GM12891 (cell line): ENCODE measurements around the gene MAP2K5.
"Not testable (repeated sequence)": the region's sequence is repeated elsewhere in the genome, so short reads cannot be mapped to it uniquely, and the experiment has no call there.

Experiments
- DNase-seq: peaks from one replicate; pipeline ENCODE4 v3.0.0; 2011; ENCODE audit warnings: low spot score; ENCODE audit not compliant: insufficient read length
- FAIRE-seq: peaks from 2 replicates; lab custom pipeline; 2011; peaks lifted over from hg19 to GRCh38; lab: Jason Lieb, UNC
- PAX5 ChIP-seq: IDR thresholded peaks from 2 replicates; pipeline ENCODE4 v1.6.1; 2011; ENCODE audit warnings: low read length, moderate library complexity, mild to moderate bottlenecking; ENCODE audit not compliant: insufficient read depth, severe bottlenecking
- POLR2A ChIP-seq: IDR thresholded peaks from 2 replicates; pipeline ENCODE4 v1.6.1; 2011; ENCODE audit warnings: low read depth, low read length, control low read depth
- POLR2AphosphoS5 ChIP-seq: IDR thresholded peaks from 2 replicates; pipeline ENCODE4 v1.6.1; 2011; ENCODE audit warnings: low read depth, low read length, control low read depth
- POU2F2 ChIP-seq: IDR thresholded peaks from 2 replicates; pipeline ENCODE4 v1.6.1; 2011; ENCODE audit warnings: low read depth, mild to moderate bottlenecking, control low read depth, low read length, moderate library complexity
- SPI1 ChIP-seq: IDR thresholded peaks from 2 replicates; pipeline ENCODE4 v1.6.1; 2011; ENCODE audit warnings: low read depth, low read length, control low read depth
- TAF1 ChIP-seq: IDR thresholded peaks from 2 replicates; pipeline ENCODE4 v1.6.1; 2011; ENCODE audit warnings: low read depth, low read length, control low read depth

Gene MAP2K5

GRCh38 chr15:67607329-67607728 is 64.8 kb downstream of the MAP2K5 start:
- no peak for FAIRE-seq
- no peak for TF ChIP-seq SPI1
- no peak for TF ChIP-seq POLR2A
- TF ChIP-seq PAX5: no peak
- no peak for TF ChIP-seq TAF1
- TF ChIP-seq POLR2AphosphoS5: no peak
- no peak for TF ChIP-seq POU2F2

GRCh38 chr15:67607959-67608637 is 65.6 kb downstream of the MAP2K5 start:
- TF ChIP-seq POLR2AphosphoS5 (no peak), TAF1 (no peak), POLR2A (no peak), SPI1 (no peak), PAX5 (no peak), POU2F2 (no peak)
- DNase-seq (no peak), FAIRE-seq (no peak)

More at GRCh38 chr15:67607329-67607728, 64.8 kb downstream of the MAP2K5 start:
- DNase-seq: no peak

GRCh38 chr15:67608638-67608959 is 66.1 kb downstream of the MAP2K5 start:
- no peak for DNase-seq
- no peak for FAIRE-seq
- TF ChIP-seq SPI1: no peak
- no peak for TF ChIP-seq TAF1
- TF ChIP-seq POU2F2: no peak
- TF ChIP-seq POLR2A: no peak
- no peak for TF ChIP-seq PAX5
- no peak for TF ChIP-seq POLR2AphosphoS5

- DNase-seq (no peak), FAIRE-seq (no peak)
Measured at GRCh38 chr15:67611370-67612369, 69.2 kb downstream of the MAP2K5 start.

GRCh38 chr15:67613211-67613610 is 70.7 kb downstream of the MAP2K5 start:
- FAIRE-seq: no peak
- no peak for DNase-seq
- TF ChIP-seq SPI1: no peak
- no peak for TF ChIP-seq POU2F2
- TF ChIP-seq TAF1: no peak
- TF ChIP-seq POLR2AphosphoS5: no peak

More at GRCh38 chr15:67611370-67612369, 69.2 kb downstream of the MAP2K5 start:
- TF ChIP-seq POLR2AphosphoS5 (no peak), POLR2A (no peak), PAX5 (no peak)

GRCh38 chr15:67613708-67614107 is 71.2 kb downstream of the MAP2K5 start:
- no peak for FAIRE-seq
- TF ChIP-seq TAF1: no peak
- no peak for TF ChIP-seq POU2F2
- no peak for TF ChIP-seq SPI1
- TF ChIP-seq POLR2AphosphoS5: no peak
- no peak for TF ChIP-seq POLR2A
- TF ChIP-seq PAX5: no peak
- DNase-seq: no peak

- FAIRE-seq: not testable (repeated sequence)
Measured at GRCh38 chr15:67615131-67615534, 72.6 kb downstream of the MAP2K5 start.

GRCh38 chr15:67618297-67618696 is 75.8 kb downstream of the MAP2K5 start:
- FAIRE-seq: no peak
- DNase-seq: no peak
- TF ChIP-seq POU2F2 (no peak), POLR2A (no peak), PAX5 (no peak), TAF1 (no peak), POLR2AphosphoS5 (no peak), SPI1 (no peak)

More at GRCh38 chr15:67615131-67615534, 72.6 kb downstream of the MAP2K5 start:
- DNase-seq: not testable (repeated sequence)

GRCh38 chr15:67622110-67622509 is 79.6 kb downstream of the MAP2K5 start:
- TF ChIP-seq TAF1 (no peak), POLR2A (no peak)

GRCh38 chr15:67632261-67632660 is 89.8 kb downstream of the MAP2K5 start:
- DNase-seq: no peak
- no peak for FAIRE-seq
- TF ChIP-seq POLR2A (no peak), SPI1 (no peak), TAF1 (no peak), POLR2AphosphoS5 (no peak), POU2F2 (no peak), PAX5 (no peak)

More at GRCh38 chr15:67622110-67622509, 79.6 kb downstream of the MAP2K5 start:
- DNase-seq: no peak
- no peak for FAIRE-seq

- not testable (repeated sequence) for FAIRE-seq, DNase-seq
Measured at GRCh38 chr15:67635950-67636349, 93.4 kb downstream of the MAP2K5 start.
